HEK293 (cell line): ENCODE results near the gene AGO3.
A peak's percentile ranks its signal among the peaks of the same experiment; 100 is the strongest.

Experiments used
- CTCF ChIA-PET: fragments of 350-600 bp; formaldehyde crosslinking; extraction: SDS; loops from one replicate; lab custom pipeline; 2021; ENCODE audit warnings: antibody characterized with exemption; lab: Yijun Ruan, JAX
- POLR2A ChIA-PET: fragments of 300-600 bp; formaldehyde crosslinking; extraction: SDS; loops from one replicate; lab custom pipeline; 2020; ENCODE audit warnings: antibody characterized with exemption, inconsistent platforms; lab: Yijun Ruan, JAX
- H3K27ac ChIP-seq: fragments of 200-500 bp; sonication (Bioruptor generic); 2 replicates; pipeline ENCODE4 v1.5.1; 2014; ENCODE audit warnings: low read depth, low read length, control low read depth, inconsistent platforms; ENCODE audit errors: extremely low read depth
- H3K36me3 ChIP-seq, 2 experiments: fragments of 200-500 bp in 1 of 2; sonication (Bioruptor generic) in 1 of 2; 1 replicate in 1 of 2; 2 replicates in 1 of 2; pipeline ENCODE4 v1.5.1; 2014 to 2017; ENCODE audit warnings: inconsistent platforms in 2 of 2, low read length in 2 of 2; ENCODE audit not compliant: control insufficient read depth in 2 of 2, insufficient read depth in 1 of 2
- H3K4me1 ChIP-seq: fragments of 200-500 bp; sonication (Bioruptor generic); 2 replicates; pipeline ENCODE4 v1.5.1; 2014; ENCODE audit warnings: mild to moderate bottlenecking, low read length, inconsistent platforms; ENCODE audit not compliant: control insufficient read depth, insufficient read depth
- H3K4me3 ChIP-seq: 2 replicates; pipeline ENCODE4 v1.5.1; 2011; ENCODE audit warnings: low read depth, mild to moderate bottlenecking, control low read depth, low read length, moderate library complexity
- H3K9me3 ChIP-seq: fragments of 200-500 bp; sonication (Bioruptor generic); 2 replicates; pipeline ENCODE4 v1.5.1; 2014; ENCODE audit warnings: low read depth, low read length, inconsistent platforms; ENCODE audit not compliant: control insufficient read depth, insufficient read depth
- BCL11A ChIP-seq: fragments of 450-650 bp; formaldehyde crosslinking; IDR thresholded peaks from 2 replicates; pipeline ENCODE4 v1.5.1; 2016; ENCODE audit warnings: low read depth, missing biosample characterization, missing genetic modification characterization
- BCL6B ChIP-seq: fragments of 450-650 bp; formaldehyde crosslinking; IDR thresholded peaks from 2 replicates; pipeline ENCODE4 v1.5.1; 2017; ENCODE audit warnings: missing biosample characterization, missing genetic modification characterization
- GLIS1 ChIP-seq: fragments of 450-650 bp; formaldehyde crosslinking; IDR thresholded peaks from 2 replicates; pipeline ENCODE4 v1.5.1; 2016; ENCODE audit warnings: missing biosample characterization, missing genetic modification characterization
- KLF9 ChIP-seq: fragments of 450-650 bp; formaldehyde crosslinking; IDR thresholded peaks from 2 replicates; pipeline ENCODE4 v1.5.1; 2016; ENCODE audit warnings: missing biosample characterization, missing genetic modification characterization, low read depth
- MEIS1 ChIP-seq: sonication (generic); formaldehyde crosslinking; IDR thresholded peaks from 2 replicates; pipeline ENCODE4 v1.8.1; 2022; ENCODE audit warnings: missing genetic modification reagents, mild to moderate bottlenecking, borderline replicate concordance
- SP7 ChIP-seq: fragments of 450-650 bp; formaldehyde crosslinking; IDR thresholded peaks from 2 replicates; pipeline ENCODE4 v1.5.1; 2016; ENCODE audit warnings: missing biosample characterization, missing genetic modification characterization
- ZBTB11 ChIP-seq: fragments of 450-650 bp; formaldehyde crosslinking; conservative IDR thresholded peaks from 2 replicates; pipeline ENCODE4 v1.5.1; 2016; ENCODE audit warnings: low read depth, missing biosample characterization, missing genetic modification characterization
- ZBTB17 ChIP-seq: fragments of 450-650 bp; formaldehyde crosslinking; IDR thresholded peaks from 2 replicates; pipeline ENCODE4 v1.5.1; 2016; ENCODE audit warnings: missing biosample characterization, missing genetic modification characterization
- ZEB2 ChIP-seq: fragments of 450-650 bp; formaldehyde crosslinking; IDR thresholded peaks from 2 replicates; pipeline ENCODE4 v1.5.1; 2016; ENCODE audit warnings: missing biosample characterization, missing genetic modification characterization
- ZNF155 ChIP-seq: fragments of 450-650 bp; formaldehyde crosslinking; IDR thresholded peaks from 2 replicates; pipeline ENCODE4 v1.5.1; 2016; ENCODE audit warnings: missing biosample characterization, missing genetic modification characterization
- ZNF26 ChIP-seq: fragments of 450-650 bp; formaldehyde crosslinking; IDR thresholded peaks from 2 replicates; pipeline ENCODE4 v1.5.1; 2016; ENCODE audit warnings: missing biosample characterization, missing genetic modification characterization
- ZNF335 ChIP-seq: fragments of 450-650 bp; formaldehyde crosslinking; conservative IDR thresholded peaks from 2 replicates; pipeline ENCODE4 v1.5.1; 2016; ENCODE audit warnings: missing biosample characterization, missing genetic modification characterization
- ZNF350 ChIP-seq: fragments of 450-650 bp; formaldehyde crosslinking; IDR thresholded peaks from 2 replicates; pipeline ENCODE4 v1.5.0; 2017; ENCODE audit warnings: missing biosample characterization, mild to moderate bottlenecking, missing genetic modification characterization
- ZNF37A ChIP-seq: fragments of 450-650 bp; IDR thresholded peaks from 2 replicates; pipeline ENCODE4 v1.5.1; 2018; ENCODE audit warnings: missing biosample characterization, missing genetic modification characterization
- ZNF398 ChIP-seq: fragments of 450-650 bp; formaldehyde crosslinking; IDR thresholded peaks from 2 replicates; pipeline ENCODE4 v1.5.1; 2017; ENCODE audit warnings: missing biosample characterization, missing genetic modification characterization
- ZNF423 ChIP-seq: fragments of 450-650 bp; formaldehyde crosslinking; IDR thresholded peaks from 2 replicates; pipeline ENCODE4 v1.5.1; 2016; ENCODE audit warnings: missing biosample characterization, missing genetic modification characterization
- ZNF514 ChIP-seq: fragments of 450-650 bp; formaldehyde crosslinking; IDR thresholded peaks from 2 replicates; pipeline ENCODE4 v1.5.1; 2016; ENCODE audit warnings: missing biosample characterization, missing genetic modification characterization
- ZNF585B ChIP-seq: fragments of 450-650 bp; formaldehyde crosslinking; IDR thresholded peaks from 2 replicates; pipeline ENCODE4 v1.5.1; 2016; ENCODE audit warnings: missing biosample characterization, missing genetic modification characterization
- ZNF639 ChIP-seq: fragments of 450-650 bp; formaldehyde crosslinking; IDR thresholded peaks from 2 replicates; pipeline ENCODE4 v1.5.1; 2016; ENCODE audit warnings: missing biosample characterization, missing genetic modification characterization
- ZNF747 ChIP-seq: fragments of 450-650 bp; formaldehyde crosslinking; IDR thresholded peaks from 2 replicates; pipeline ENCODE4 v1.5.1; 2016; ENCODE audit warnings: missing biosample characterization, missing genetic modification characterization
- ZNF843 ChIP-seq: fragments of 450-650 bp; formaldehyde crosslinking; IDR thresholded peaks from 2 replicates; pipeline ENCODE4 v1.5.1; 2016; ENCODE audit warnings: missing biosample characterization, missing genetic modification characterization

The AGO3 gene

GRCh38 chr1:35885961-35886558 lies 44.8 kb upstream of the AGO3 start:
- peak overlapping the region; percentile 18 for H3K4me3 ChIP-seq
- no peak overlapping the region for H3K27ac ChIP-seq
- POLR2A ChIA-PET = interaction anchor here (0.6 to 1.5 kb wide), 3 partner anchors 17 to 45 kb away, joined by 3 to 4 read pairs (median 4); partner anchors contain the start of gene AGO3

GRCh38 chr1:35886577-35887431 lies 44.1 kb upstream of the AGO3 start:
- Histone ChIP-seq H3K36me3 (peaks cover 15 to 38% of the 10 kb centered on the region in 2 experiments), H3K4me1 (peaks cover 20% of the 10 kb centered on the region), H3K4me3 (peak overlapping the region; percentile 18; the same call in 1 of the 2 replicates), H3K9me3 (no peaks in the 10 kb centered on the region), H3K27ac (no peak overlapping the region)
- CTCF ChIA-PET = interaction anchor here (0.5 to 1.3 kb wide), 4 partner anchors 10 to 436 kb away, joined by 3 read pairs; no protein-coding TSS in a partner anchor
- POLR2A ChIA-PET = interaction anchor here (1.1 to 1.5 kb wide), 2 partner anchors 29 to 44 kb away, joined by 4 read pairs; partner anchors contain the start of gene AGO3
- TF ChIP-seq ZBTB11 (tag by site-specific recombination) = no peak
- TF ChIP-seq ZNF585B (tag by site-specific recombination) = no peak
- no peak for TF ChIP-seq ZNF514 (tag by site-specific recombination)
- no peak for TF ChIP-seq MEIS1 (CRISPR knock-in tag)
- no peak for TF ChIP-seq ZNF747
- TF ChIP-seq ZNF26 (tag by site-specific recombination) = no peak
- no peak for TF ChIP-seq ZNF639 (tag by site-specific recombination)
- TF ChIP-seq ZNF37A = no peak
- TF ChIP-seq BCL11A (tag by site-specific recombination) = no peak
- peak; percentile 42; the same call in 1 of the 2 replicates for TF ChIP-seq GLIS1 (tag by site-specific recombination)
- no peak for TF ChIP-seq ZNF423 (tag by site-specific recombination)
- TF ChIP-seq ZNF155 (tag by site-specific recombination) = no peak
- TF ChIP-seq ZNF398 (tag by site-specific recombination) = 0 out of 2 replicates have a peak, but pooled peaks have one; percentile 45
- TF ChIP-seq ZNF843 (tag by site-specific recombination) = no peak
- TF ChIP-seq SP7 = 0 out of 2 replicates have a peak, but pooled peaks have one; percentile 15

More at GRCh38 chr1:35885961-35886558, 44.8 kb upstream of the AGO3 start:
- no peaks in the 10 kb centered on the region for H3K9me3 ChIP-seq
- H3K4me1 ChIP-seq = peaks cover 20% of the 10 kb centered on the region
- peaks cover 9 to 32% of the 10 kb centered on the region in 2 experiments for H3K36me3 ChIP-seq
- CTCF ChIA-PET = interaction anchor here (0.5 to 1.3 kb wide), 5 partner anchors 11 to 1388 kb away, joined by 3 read pairs; no protein-coding TSS in a partner anchor
- TF ChIP-seq GLIS1 (tag by site-specific recombination) (peak; percentile 48; the same call in 1 of the 2 replicates), ZNF350 (tag by site-specific recombination) (no peak), ZNF335 (tag by site-specific recombination) (peak; percentile 45; the same call in 1 of the 2 replicates), ZEB2 (tag by site-specific recombination) (no peak), ZBTB17 (tag by site-specific recombination) (peak; percentile 98), BCL6B (tag by site-specific recombination) (no peak), KLF9 (peak; percentile 59; the same call in 1 of the 2 replicates)
